ENCODE measurements around the gene HACE1. TPM values are rescaled to one million over a fixed set of nuclear protein-coding genes. Genes with fewer than 3 reads are reported as not detected.

HACE1 gene
- total and polyA plus RNA-seq, 9 donors = 7.9 to 26.1 (median 18.4) TPM

DNA sequence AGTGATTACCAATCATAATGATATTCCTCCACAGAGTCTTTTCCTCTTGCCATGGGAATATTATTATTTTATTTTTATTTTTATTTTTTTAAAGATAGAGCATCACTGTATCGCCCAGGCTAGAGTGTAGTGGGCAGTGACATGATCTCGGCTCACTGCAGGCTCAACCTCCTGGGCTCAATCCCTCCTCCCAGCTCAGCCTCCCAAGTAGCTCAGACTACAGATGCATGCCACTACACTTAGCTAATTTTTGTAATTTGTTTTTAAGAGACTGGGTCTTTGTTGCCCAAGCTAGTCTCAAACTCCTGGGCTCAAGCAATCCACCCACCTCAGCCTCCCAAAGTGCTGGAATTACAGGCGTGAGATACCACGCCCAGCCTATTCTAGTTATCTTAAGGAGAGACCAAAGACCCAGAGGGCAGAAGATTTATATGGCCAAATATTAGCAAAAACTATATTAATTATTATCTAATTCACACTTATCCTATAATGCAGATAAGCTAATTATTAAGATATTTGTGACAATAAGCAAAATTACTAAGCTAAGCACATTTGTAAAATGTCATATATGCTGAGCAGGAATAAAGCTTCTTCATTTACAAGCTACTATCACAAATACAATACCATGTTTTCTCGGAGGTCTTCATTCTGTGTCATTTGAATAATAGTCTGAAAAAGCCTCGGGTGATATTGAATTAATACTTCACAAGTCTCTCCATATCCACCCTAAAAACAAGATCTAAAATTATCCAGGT lies 63.5 kb downstream of the HACE1 start:
- H3K4me3 ChIP-seq = no peak overlapping the region
- WGBS, 3 donors = 87 to 93% (median 92%) methylated on average over 6 of the region's 6 CpGs
- intact Hi-C loops (cut with DNase I) = no loop called here

DNA sequence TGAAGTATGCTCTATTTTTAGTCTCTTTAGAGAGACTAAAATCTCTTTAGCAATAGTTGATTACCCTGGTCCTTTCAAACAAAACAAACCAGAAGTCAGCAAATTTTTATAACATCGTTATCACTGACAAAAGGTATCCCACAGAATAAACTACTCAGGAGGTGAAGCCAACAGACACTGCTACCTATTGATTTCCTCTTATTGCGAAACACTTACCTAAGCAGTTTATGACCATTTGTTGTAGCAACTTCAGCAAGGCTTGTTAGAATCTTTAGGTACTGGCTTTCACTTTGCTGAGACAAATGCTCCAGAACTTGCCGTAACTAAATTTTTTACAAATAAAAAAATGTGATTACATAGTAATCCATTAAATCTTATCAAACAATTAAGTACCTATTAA lies 64.4 kb downstream of the HACE1 start:
- TF ChIP-seq POLR2A (IDR thresholded peaks at IDR 0.05) = no peak
- no peak for TF ChIP-seq EP300 (IDR thresholded peaks at IDR 0.05)
- TF ChIP-seq, protein P1, sequence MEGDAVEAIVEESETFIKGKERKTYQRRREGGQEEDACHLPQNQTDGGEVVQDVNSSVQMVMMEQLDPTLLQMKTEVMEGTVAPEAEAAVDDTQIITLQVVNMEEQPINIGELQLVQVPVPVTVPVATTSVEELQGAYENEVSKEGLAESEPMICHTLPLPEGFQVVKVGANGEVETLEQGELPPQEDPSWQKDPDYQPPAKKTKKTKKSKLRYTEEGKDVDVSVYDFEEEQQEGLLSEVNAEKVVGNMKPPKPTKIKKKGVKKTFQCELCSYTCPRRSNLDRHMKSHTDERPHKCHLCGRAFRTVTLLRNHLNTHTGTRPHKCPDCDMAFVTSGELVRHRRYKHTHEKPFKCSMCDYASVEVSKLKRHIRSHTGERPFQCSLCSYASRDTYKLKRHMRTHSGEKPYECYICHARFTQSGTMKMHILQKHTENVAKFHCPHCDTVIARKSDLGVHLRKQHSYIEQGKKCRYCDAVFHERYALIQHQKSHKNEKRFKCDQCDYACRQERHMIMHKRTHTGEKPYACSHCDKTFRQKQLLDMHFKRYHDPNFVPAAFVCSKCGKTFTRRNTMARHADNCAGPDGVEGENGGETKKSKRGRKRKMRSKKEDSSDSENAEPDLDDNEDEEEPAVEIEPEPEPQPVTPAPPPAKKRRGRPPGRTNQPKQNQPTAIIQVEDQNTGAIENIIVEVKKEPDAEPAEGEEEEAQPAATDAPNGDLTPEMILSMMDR (IDR thresholded peaks at IDR 0.05) = no peak
- Histone ChIP-seq H3K9me3 (no peaks in the 10 kb centered on the region), H3K27me3 (no peaks in the 10 kb centered on the region), H3K4me1 (ENCODE audit: insufficient read depth) (no peaks in the 10 kb centered on the region), H3K4me3 (no peak overlapping the region), H3K27ac (no peak overlapping the region), H3K36me3 (no peaks in the 10 kb centered on the region)
- intact Hi-C loops (cut with DNase I) = no loop called here
- DNase-seq = no peak
- 95 to 98% (median 95%) methylated on average over 3 of the region's 3 CpGs for WGBS, 3 donors

More for the DNA sequence above, 63.5 kb downstream of the HACE1 start:
- TF ChIP-seq POLR2A (IDR thresholded peaks at IDR 0.05) = no peak
- no peak for TF ChIP-seq EP300 (IDR thresholded peaks at IDR 0.05)
- TF ChIP-seq, protein P1 (IDR thresholded peaks at IDR 0.05) = no peak
- DNase-seq = no peak
- no peak overlapping the region for H3K27ac ChIP-seq
- H3K4me1 ChIP-seq (ENCODE audit: insufficient read depth) = no peaks in the 10 kb centered on the region
- no peaks in the 10 kb centered on the region for H3K27me3 ChIP-seq
- no peaks in the 10 kb centered on the region for H3K36me3 ChIP-seq
- no peaks in the 10 kb centered on the region for H3K9me3 ChIP-seq

DNA sequence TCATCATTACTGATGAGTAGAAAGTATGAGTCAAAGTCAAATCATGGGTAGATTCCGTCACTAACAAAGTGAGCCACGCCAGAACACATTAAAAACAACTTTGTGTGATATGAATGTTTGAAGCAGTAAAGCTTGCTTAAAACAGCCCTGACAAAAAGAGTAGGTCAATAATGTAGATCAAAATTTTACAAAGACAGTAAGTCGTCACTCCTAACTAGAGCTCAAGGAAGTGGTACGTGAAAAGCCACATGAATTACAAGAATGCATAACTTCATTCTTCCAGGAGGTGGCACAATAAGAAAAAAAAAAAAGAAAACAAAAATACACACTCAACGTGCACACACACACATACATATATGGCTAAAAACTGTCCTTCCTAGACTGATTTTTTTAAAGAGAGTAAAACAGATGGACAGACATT lies 69.9 kb downstream of the HACE1 start:
- no peak for DNase-seq
- TF ChIP-seq POLR2A (IDR thresholded peaks at IDR 0.05) (no peak), EP300 (IDR thresholded peaks at IDR 0.05) (no peak)
- TF ChIP-seq, protein P1 (IDR thresholded peaks at IDR 0.05) = no peak
- Histone ChIP-seq H3K36me3 (no peaks in the 10 kb centered on the region), H3K4me3 (no peak overlapping the region), H3K4me1 (ENCODE audit: insufficient read depth) (no peaks in the 10 kb centered on the region), H3K27me3 (no peaks in the 10 kb centered on the region), H3K9me3 (no peaks in the 10 kb centered on the region), H3K27ac (no peak overlapping the region)
- intact Hi-C loops (cut with DNase I) = no loop called here
- 55 to 66% (median 63%) methylated on average over 5 of the region's 5 CpGs for WGBS, 3 donors

DNA sequence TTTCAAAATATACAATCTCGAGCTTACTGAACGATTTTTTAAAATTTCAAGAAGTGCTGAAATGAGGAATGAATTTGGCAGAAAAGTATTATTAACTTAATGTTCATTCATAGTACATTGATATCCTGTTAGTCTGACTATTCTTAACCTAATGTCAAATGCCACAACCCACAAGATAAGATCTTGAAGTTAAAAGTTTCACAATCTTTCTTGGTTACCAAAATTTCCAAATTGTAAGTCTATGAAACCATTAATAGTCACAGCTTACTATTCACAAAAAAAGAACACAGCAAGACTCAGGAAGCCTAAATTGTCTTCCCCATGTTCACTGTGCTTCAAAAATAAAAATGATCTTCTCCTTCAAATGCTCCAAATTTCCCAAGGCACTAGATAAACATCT lies 71.3 kb downstream of the HACE1 start:
- Histone ChIP-seq H3K27ac (no peak overlapping the region), H3K4me1 (ENCODE audit: insufficient read depth) (no peaks in the 10 kb centered on the region), H3K36me3 (no peaks in the 10 kb centered on the region), H3K9me3 (no peaks in the 10 kb centered on the region), H3K4me3 (no peak overlapping the region), H3K27me3 (no peaks in the 10 kb centered on the region)
- DNase-seq = no peak
- intact Hi-C loops (cut with DNase I) = no loop called here
- WGBS, 3 donors = 90 to 94% (median 90%) methylated on average over 2 of the region's 2 CpGs
- TF ChIP-seq EP300 (IDR thresholded peaks at IDR 0.05) (no peak), POLR2A (IDR thresholded peaks at IDR 0.05) (no peak)
- TF ChIP-seq, protein P1 (IDR thresholded peaks at IDR 0.05) = no peak

All from ovary (tissue), 9 donors.